GM15510 (cell line): ENCODE results near the gene PCSK7.

Experiments
- POLR2A ChIP-seq: IDR thresholded peaks from 3 replicates; pipeline ENCODE4 v1.6.1; 2011; ENCODE audit warnings: borderline replicate concordance; ENCODE audit not compliant: insufficient read length; ENCODE audit errors: extremely low read depth

The PCSK7 gene

GRCh38 chr11:117231842-117232091 is at the start of gene PCSK7:
Gene PCSK7 (minus strand): TSS chr11:117232073. CDS start chr11:117229844, 2,229 bp downstream.
- TF ChIP-seq POLR2A: no peak

GRCh38 chr11:117281159-117281558 is 49.3 kb upstream of the PCSK7 start:
- TF ChIP-seq POLR2A: no peak

- no peak for TF ChIP-seq POLR2A
Observed at GRCh38 chr11:117279711-117280376, 48.0 kb upstream of the PCSK7 start.

- TF ChIP-seq POLR2A: no peak
Observed at GRCh38 chr11:117278347-117278746, 46.5 kb upstream of the PCSK7 start.

GRCh38 chr11:117273550-117274289 is 41.8 kb upstream of the PCSK7 start:
- TF ChIP-seq POLR2A: no peak

GRCh38 chr11:117271208-117271607 is 39.3 kb upstream of the PCSK7 start:
- TF ChIP-seq POLR2A: no peak

- no peak for TF ChIP-seq POLR2A
Observed at GRCh38 chr11:117269856-117270255, 38.0 kb upstream of the PCSK7 start.

- TF ChIP-seq POLR2A: no peak
Observed at GRCh38 chr11:117265745-117266144, 33.9 kb upstream of the PCSK7 start.

GRCh38 chr11:117259417-117259816 is 27.5 kb upstream of the PCSK7 start:
- no peak for TF ChIP-seq POLR2A

- TF ChIP-seq POLR2A: no peak
Observed at GRCh38 chr11:117258576-117258975, 26.7 kb upstream of the PCSK7 start.

- no peak for TF ChIP-seq POLR2A
Observed at GRCh38 chr11:117256573-117256972, 24.7 kb upstream of the PCSK7 start.

- no peak for TF ChIP-seq POLR2A
Observed at GRCh38 chr11:117255966-117256365, 24.1 kb upstream of the PCSK7 start.

GRCh38 chr11:117251506-117251905 is 19.6 kb upstream of the PCSK7 start:
- TF ChIP-seq POLR2A: no peak

- no peak for TF ChIP-seq POLR2A
Observed at GRCh38 chr11:117249571-117249970, 17.7 kb upstream of the PCSK7 start.

- no peak for TF ChIP-seq POLR2A
Observed at GRCh38 chr11:117248341-117248740, 16.5 kb upstream of the PCSK7 start.

GRCh38 chr11:117239295-117239694 is 7.4 kb upstream of the PCSK7 start:
- no peak for TF ChIP-seq POLR2A
